ENCODE results near the gene CDC37L1.

DNA sequence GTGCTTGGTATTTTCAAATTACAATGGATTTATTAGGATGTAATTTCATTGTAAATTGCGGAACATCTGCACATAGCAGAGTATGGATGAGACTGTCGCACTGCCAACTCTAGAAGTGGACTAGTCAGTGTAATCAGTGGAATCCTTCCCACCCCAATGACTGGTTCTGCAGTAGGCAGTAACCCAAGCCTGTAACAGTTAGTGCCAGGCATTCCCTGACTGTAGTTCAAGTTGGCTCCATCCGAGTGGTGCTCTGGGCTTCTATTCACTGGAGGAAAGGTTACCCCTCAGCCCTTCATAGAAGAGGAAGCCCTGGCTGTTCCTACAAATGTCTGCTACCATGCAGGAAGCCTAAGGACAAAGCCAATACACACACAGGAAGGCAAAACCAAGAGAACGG lies 38.4 kb downstream of the CDC37L1 start:
- TF ChIP-seq, protein P1, sequence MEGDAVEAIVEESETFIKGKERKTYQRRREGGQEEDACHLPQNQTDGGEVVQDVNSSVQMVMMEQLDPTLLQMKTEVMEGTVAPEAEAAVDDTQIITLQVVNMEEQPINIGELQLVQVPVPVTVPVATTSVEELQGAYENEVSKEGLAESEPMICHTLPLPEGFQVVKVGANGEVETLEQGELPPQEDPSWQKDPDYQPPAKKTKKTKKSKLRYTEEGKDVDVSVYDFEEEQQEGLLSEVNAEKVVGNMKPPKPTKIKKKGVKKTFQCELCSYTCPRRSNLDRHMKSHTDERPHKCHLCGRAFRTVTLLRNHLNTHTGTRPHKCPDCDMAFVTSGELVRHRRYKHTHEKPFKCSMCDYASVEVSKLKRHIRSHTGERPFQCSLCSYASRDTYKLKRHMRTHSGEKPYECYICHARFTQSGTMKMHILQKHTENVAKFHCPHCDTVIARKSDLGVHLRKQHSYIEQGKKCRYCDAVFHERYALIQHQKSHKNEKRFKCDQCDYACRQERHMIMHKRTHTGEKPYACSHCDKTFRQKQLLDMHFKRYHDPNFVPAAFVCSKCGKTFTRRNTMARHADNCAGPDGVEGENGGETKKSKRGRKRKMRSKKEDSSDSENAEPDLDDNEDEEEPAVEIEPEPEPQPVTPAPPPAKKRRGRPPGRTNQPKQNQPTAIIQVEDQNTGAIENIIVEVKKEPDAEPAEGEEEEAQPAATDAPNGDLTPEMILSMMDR (IDR thresholded peaks at IDR 0.05) = no peak
- TF ChIP-seq POLR2A (IDR thresholded peaks at IDR 0.05) (no peak), POLR2AphosphoS5 (IDR thresholded peaks at IDR 0.05) (no peak), EP300 (IDR thresholded peaks at IDR 0.05) (no peak)

Data from gastroesophageal sphincter (tissue), 3 donors.